Hepatocyte (in vitro differentiated cells): ENCODE results near the gene MRPS24. TPM values are rescaled to one million over a fixed set of nuclear protein-coding genes. Genes with fewer than 3 reads are reported as not detected.

Source experiments
- DNase-seq: peaks from one replicate; pipeline ENCODE4 v3.0.0-alpha.2; 2016; ENCODE audit warnings: low spot score
- H2AFZ ChIP-seq: fragments of 200-600 bp; sonication (generic); 2 replicates; pipeline ENCODE4 v1.6.0; 2016; ENCODE audit warnings: antibody characterized with exemption, mild to moderate bottlenecking
- H3K27ac ChIP-seq: fragments of 200-600 bp; sonication (generic); 2 replicates; pipeline ENCODE4 v1.5.1; 2016; ENCODE audit warnings: mild to moderate bottlenecking
- H3K27me3 ChIP-seq: fragments of 200-600 bp; sonication (generic); 2 replicates; pipeline ENCODE4 v1.6.1; 2016
- H3K36me3 ChIP-seq: fragments of 200-600 bp; sonication (generic); replicated peaks from 2 replicates; pipeline ENCODE4 v1.5.1; 2016; ENCODE audit warnings: low read depth; ENCODE audit not compliant: insufficient read depth
- H3K4me1 ChIP-seq: fragments of 200-600 bp; sonication (generic); 2 replicates; pipeline ENCODE4 v1.5.1; 2016; ENCODE audit warnings: mild to moderate bottlenecking, moderate library complexity; ENCODE audit not compliant: insufficient read depth
- H3K4me2 ChIP-seq: fragments of 200-600 bp; sonication (generic); 2 replicates; pipeline ENCODE4 v1.6.0; 2016
- H3K4me3 ChIP-seq: fragments of 200-600 bp; sonication (generic); 2 replicates; pipeline ENCODE4 v1.5.1; 2016; ENCODE audit warnings: mild to moderate bottlenecking
- H3K79me2 ChIP-seq: fragments of 200-600 bp; sonication (generic); 2 replicates; pipeline ENCODE4 v1.6.0; 2017; ENCODE audit warnings: mild to moderate bottlenecking
- H3K9me2 ChIP-seq: fragments of 200-600 bp; sonication (generic); replicated peaks from 2 replicates; pipeline ENCODE4 v1.6.0; 2017; ENCODE audit warnings: mild to moderate bottlenecking; ENCODE audit not compliant: insufficient read depth
- H3K9me3 ChIP-seq: fragments of 200-600 bp; sonication (generic); 2 replicates; pipeline ENCODE4 v1.5.1; 2016; ENCODE audit warnings: low read depth, mild to moderate bottlenecking
- H4K20me1 ChIP-seq: fragments of 200-600 bp; sonication (generic); 2 replicates; pipeline ENCODE4 v1.6.0; 2016; ENCODE audit warnings: mild to moderate bottlenecking; ENCODE audit not compliant: insufficient read depth, poor library complexity, severe bottlenecking
- CTCF ChIP-seq: fragments of 200-600 bp; sonication (generic); IDR thresholded peaks from 2 replicates; pipeline ENCODE4 v1.5.1; 2016; ENCODE audit warnings: antibody characterized with exemption, mild to moderate bottlenecking; ENCODE audit not compliant: poor library complexity
- EZH2 ChIP-seq: fragments of 200-600 bp; sonication (generic); IDR thresholded peaks from 2 replicates; pipeline ENCODE4 v1.6.1; 2016; ENCODE audit warnings: antibody characterized with exemption, mild to moderate bottlenecking, borderline replicate concordance
- EZH2phosphoT487 ChIP-seq: fragments of 200-600 bp; sonication (generic); IDR thresholded peaks from one replicate; pipeline ENCODE4 v1.6.1; 2018; ENCODE audit warnings: antibody characterized with exemption, mild to moderate bottlenecking, low read depth, moderate library complexity; ENCODE audit not compliant: unreplicated experiment, severe bottlenecking
- WGBS: methylation state at CpG from one replicate; pipeline ENCODE4 v1.1.6; 2016; ENCODE audit warnings: low lambda C conversion rate; ENCODE audit errors: missing lambda C conversion rate; 5-methylcytosine and 5-hydroxymethylcytosine counted together
- polyA plus RNA-seq: library from polyadenylated mRNA; unstranded; fragments of >200 nt; fragmentation: Nextera tagmentation; extraction: Ambion mirVana; gene quantifications from 2 replicates; pipeline ENCODE4 v1.2.1, GENCODE V29; 2016
- total RNA-seq: library from RNA; depleted of rRNA; stranded (reverse); fragments of >200 nt; gene quantifications from 2 replicates; pipeline ENCODE4 v1.2.3, GENCODE V29; 2014

The MRPS24 gene
- total and polyA plus RNA-seq, 2 experiments from 2014 or later = 72.4 to 150 TPM

GRCh38 chr7:43884617-43885016, 15.3 kb upstream of the MRPS24 start:
- Histone ChIP-seq H3K27me3 (no peaks in the 10 kb centered on the region), H3K4me3 (no peak overlapping the region), H3K27ac (no peak overlapping the region), H4K20me1 (peaks cover 12% of the 10 kb centered on the region), H3K79me2 (peaks cover 41% of the 10 kb centered on the region), H3K9me3 (no peaks in the 10 kb centered on the region), H3K4me2 (no peak overlapping the region), H2AFZ (no peak overlapping the region), H3K4me1 (no peaks in the 10 kb centered on the region), H3K9me2 (no peaks in the 10 kb centered on the region), H3K36me3 (no peaks in the 10 kb centered on the region)
- 97% methylated on average over 4 of the region's 4 CpGs for WGBS
- no peak for TF ChIP-seq EZH2
- TF ChIP-seq CTCF = no peak
- no peak for TF ChIP-seq EZH2phosphoT487
- no peak for DNase-seq

GRCh38 chr7:43884209-43884608, 14.9 kb upstream of the MRPS24 start:
- no peak for TF ChIP-seq CTCF
- no peak for TF ChIP-seq EZH2phosphoT487
- TF ChIP-seq EZH2 = no peak
- Histone ChIP-seq H3K36me3 (no peaks in the 10 kb centered on the region), H3K79me2 (peaks cover 37% of the 10 kb centered on the region), H3K9me2 (no peaks in the 10 kb centered on the region), H3K4me3 (no peak overlapping the region), H3K27me3 (no peaks in the 10 kb centered on the region), H3K4me2 (no peak overlapping the region), H3K27ac (no peak overlapping the region), H3K4me1 (no peaks in the 10 kb centered on the region), H3K9me3 (no peaks in the 10 kb centered on the region), H2AFZ (no peak overlapping the region), H4K20me1 (peaks cover 12% of the 10 kb centered on the region)
- WGBS = 93% methylated on average over 4 of the region's 4 CpGs
- no peak for DNase-seq

- H3K4me1 ChIP-seq = no peaks in the 10 kb centered on the region
- no peak for DNase-seq
- H3K4me3 ChIP-seq = no peak overlapping the region
- H2AFZ ChIP-seq = no peak overlapping the region
- no peak overlapping the region for H3K27ac ChIP-seq
- no peaks in the 10 kb centered on the region for H3K9me3 ChIP-seq
- H4K20me1 ChIP-seq = no peaks in the 10 kb centered on the region
- H3K27me3 ChIP-seq = no peaks in the 10 kb centered on the region
- WGBS = 82% methylated on average over 5 of the region's 5 CpGs
- H3K9me2 ChIP-seq = no peaks in the 10 kb centered on the region
- no peaks in the 10 kb centered on the region for H3K36me3 ChIP-seq
- peaks cover 2% of the 10 kb centered on the region for H3K79me2 ChIP-seq
- H3K4me2 ChIP-seq = no peak overlapping the region
- TF ChIP-seq CTCF = no peak
- no peak for TF ChIP-seq EZH2
- TF ChIP-seq EZH2phosphoT487 = no peak
These were observed 11.3 kb upstream of the MRPS24 start for GRCh38 chr7:43880596-43880995.

- TF ChIP-seq EZH2 (no peak), EZH2phosphoT487 (no peak), CTCF (no peak)
- Histone ChIP-seq H3K9me3 (no peaks in the 10 kb centered on the region), H4K20me1 (no peaks in the 10 kb centered on the region), H3K4me3 (no peak overlapping the region), H3K79me2 (no peaks in the 10 kb centered on the region), H2AFZ (no peak overlapping the region), H3K27ac (no peak overlapping the region), H3K27me3 (no peaks in the 10 kb centered on the region), H3K4me2 (no peak overlapping the region), H3K36me3 (no peaks in the 10 kb centered on the region), H3K9me2 (no peaks in the 10 kb centered on the region), H3K4me1 (no peaks in the 10 kb centered on the region)
- DNase-seq = no peak
- 89% methylated on average over 2 of the region's 2 CpGs for WGBS
These were observed 10.2 kb upstream of the MRPS24 start for GRCh38 chr7:43879477-43879876.
